Stimulated activated CD4-positive, alpha-beta T cell treated with anti-CD3 and anti-CD28 coated beads, Interleukin-2, amount 100 ng/mL, for 48 hours (primary cell): Measurements from ENCODE around the gene ALG12.

Source experiments
- DNase-seq, 2 donors: peaks; one replicate each; pipeline ENCODE4 v3.0.0-alpha.2; 2020

The ALG12 gene

GRCh38 chr22:49917974-49918910 lies at the start of gene ALG12, which contains the start of gene CRELD2:
Gene ALG12, minus strand, starts transcription at chr22:49918438. Its CDS starts 4,673 bp downstream, at chr22:49913765.
Gene CRELD2, plus strand, starts transcription at chr22:49918634. Its CDS starts 136 bp downstream, at chr22:49918770.
- DNase-seq, result peak; percentile 95 to 98

- no peak for DNase-seq
Measured at GRCh38 chr22:49967706-49968208, 49.5 kb upstream of the ALG12 start.

- no peak for DNase-seq
Measured at GRCh38 chr22:49966774-49967705, 48.8 kb upstream of the ALG12 start.

GRCh38 chr22:49966041-49966773 lies 48.0 kb upstream of the ALG12 start:
- no peak for DNase-seq

- DNase-seq, result no peak
Measured at GRCh38 chr22:49965091-49966040, 47.1 kb upstream of the ALG12 start.

- no peak for DNase-seq
Measured at GRCh38 chr22:49964136-49965090, 46.2 kb upstream of the ALG12 start.

GRCh38 chr22:49963647-49964026 lies 45.4 kb upstream of the ALG12 start:
- no peak for DNase-seq

- DNase-seq, result no peak
Measured at GRCh38 chr22:49962751-49963646, 44.8 kb upstream of the ALG12 start.

- peak; percentile 82 to 83 for DNase-seq
Measured at GRCh38 chr22:49962012-49962750, 43.9 kb upstream of the ALG12 start.

GRCh38 chr22:49961601-49962011 lies 43.4 kb upstream of the ALG12 start:
- no peak for DNase-seq

GRCh38 chr22:49961005-49961600 lies 42.9 kb upstream of the ALG12 start:
- no peak for DNase-seq

GRCh38 chr22:49960159-49961004 lies 42.1 kb upstream of the ALG12 start, which contains the start of gene PIM3:
Gene PIM3, plus strand, starts transcription at chr22:49960772. Its CDS starts 176 bp downstream, at chr22:49960948.
- DNase-seq, result peak; percentile 88 to 89

GRCh38 chr22:49959782-49960158 lies 41.5 kb upstream of the ALG12 start:
- no peak for DNase-seq

- DNase-seq, result no peak
Measured at GRCh38 chr22:49958931-49959781, 40.9 kb upstream of the ALG12 start.

- DNase-seq, result no peak
Measured at GRCh38 chr22:49958366-49958921, 40.2 kb upstream of the ALG12 start.
